SK-N-SH (cell line): ENCODE measurements around the gene CDH12. TPM values are rescaled to one million over a fixed set of nuclear protein-coding genes. Genes with fewer than 3 reads are reported as not detected.

Source experiments
- CTCF ChIA-PET: fragments of 300-600, 350-600 bp; formaldehyde crosslinking; extraction: SDS; loops from one replicate; lab custom pipeline; 2021; lab: Yijun Ruan, JAX
- POLR2A ChIA-PET: fragments of 350-600 bp; sonication (Branson Sonifier 250); formaldehyde crosslinking; extraction: SDS; loops from one replicate; lab custom pipeline; 2020; ENCODE audit warnings: antibody characterized with exemption, inconsistent platforms; lab: Yijun Ruan, JAX
- DNase-seq: peaks from one replicate; pipeline ENCODE4 v3.0.0; 2012
- H2AFZ ChIP-seq: fragments of 200-600 bp; sonication (generic); 2 replicates; pipeline ENCODE4 v1.8.1; 2016; ENCODE audit warnings: antibody characterized with exemption, mild to moderate bottlenecking, low read depth
- H3F3A ChIP-seq: fragments of 200-600 bp; sonication (generic); replicated peaks from 2 replicates; pipeline ENCODE3; 2016; ENCODE audit warnings: antibody characterized with exemption, mild to moderate bottlenecking; ENCODE audit not compliant: insufficient read depth
- H3K27ac ChIP-seq, 2 experiments: fragments of 200-500 bp in 1 of 2; fragments of 200-600 bp in 1 of 2; sonication (Bioruptor generic) in 1 of 2; sonication (generic), shearing (Covaris generic) in 1 of 2; 2 replicates each; pipeline versions ENCODE4 v1.5.1 to v1.6.1; 2014 to 2016; ENCODE audit warnings: low read depth in 2 of 2, inconsistent platforms in 1 of 2, low read length in 1 of 2, mild to moderate bottlenecking in 1 of 2, mixed read lengths in 1 of 2
- H3K27me3 ChIP-seq: fragments of 200-600 bp; sonication (generic), shearing (Covaris generic); 2 replicates; pipeline ENCODE4 v1.6.1; 2016; ENCODE audit warnings: mixed run types; ENCODE audit not compliant: insufficient read depth
- H3K36me3 ChIP-seq, 2 experiments: fragments of 200-500 bp in 1 of 2; fragments of 200-600 bp in 1 of 2; sonication (Bioruptor generic) in 1 of 2; sonication (generic) in 1 of 2; replicated peaks in 1 of 2; 2 replicates each; pipeline versions ENCODE3 to v1.5.1; 2014 to 2016; ENCODE audit warnings: low read length in 1 of 2, mild to moderate bottlenecking in 1 of 2; ENCODE audit not compliant: insufficient read depth in 2 of 2, control insufficient read depth in 1 of 2
- H3K4me1 ChIP-seq, 2 experiments: fragments of 200-500 bp in 1 of 2; fragments of 200-600 bp in 1 of 2; sonication (Bioruptor generic) in 1 of 2; sonication (generic), shearing (Covaris generic) in 1 of 2; 2 replicates each; pipeline versions ENCODE4 v1.5.1 to v1.6.1; 2014 to 2016; ENCODE audit warnings: low read depth in 1 of 2, low read length in 1 of 2, mixed run types in 1 of 2; ENCODE audit not compliant: insufficient read depth in 2 of 2, control insufficient read depth in 1 of 2
- H3K4me2 ChIP-seq: fragments of 200-600 bp; sonication (generic), shearing (Covaris generic); 2 replicates; pipeline ENCODE4 v1.6.1; 2017; ENCODE audit warnings: mixed run types
- H3K4me3 ChIP-seq, 2 experiments: fragments of 200-500 bp in 1 of 2; fragments of 200-600 bp in 1 of 2; sonication (Bioruptor generic) in 1 of 2; sonication (generic), shearing (Covaris generic) in 1 of 2; 2 replicates each; pipeline versions ENCODE4 v1.5.1 to v1.8.1; 2014 to 2016; ENCODE audit warnings: low read depth in 2 of 2, inconsistent platforms in 1 of 2, low read length in 1 of 2, mild to moderate bottlenecking in 1 of 2, mixed read lengths in 1 of 2, moderate library complexity in 1 of 2
- H3K79me2 ChIP-seq: fragments of 200-600 bp; sonication (generic); 2 replicates; pipeline ENCODE4 v1.8.1; 2017; ENCODE audit warnings: mild to moderate bottlenecking; ENCODE audit not compliant: insufficient read depth
- H3K9ac ChIP-seq: fragments of 200-600 bp; sonication (generic); 2 replicates; pipeline ENCODE4 v1.6.1; 2017; ENCODE audit warnings: mixed run types
- H3K9me2 ChIP-seq: fragments of 200-600 bp; sonication (generic); 2 replicates; pipeline ENCODE4 v1.6.1; 2017; ENCODE audit warnings: mixed run types
- H3K9me3 ChIP-seq: fragments of 200-600 bp; sonication (generic); 2 replicates; pipeline ENCODE4 v1.6.1; 2017; ENCODE audit warnings: mixed run types, mild to moderate bottlenecking, moderate library complexity
- H4K20me1 ChIP-seq: fragments of 200-600 bp; sonication (generic); 2 replicates; pipeline ENCODE4 v1.6.1; 2017; ENCODE audit warnings: mild to moderate bottlenecking, mixed run types; ENCODE audit not compliant: insufficient read depth
- CHD2 ChIP-seq: fragments of 150-350 bp; IDR thresholded peaks from 2 replicates; pipeline ENCODE4 v1.6.1; 2018; ENCODE audit warnings: low read length; ENCODE audit not compliant: partially characterized antibody
- EP300 ChIP-seq, 2 experiments: IDR thresholded peaks; 2 replicates each; pipeline versions ENCODE4 v1.4.0 to v1.6.1; 2012; ENCODE audit warnings: borderline replicate concordance in 1 of 2, low read depth in 1 of 2, low read length in 1 of 2
- GATA2 ChIP-seq: sonication (generic); formaldehyde crosslinking; IDR thresholded peaks from 2 replicates; pipeline ENCODE4 v1.5.0; 2020; ENCODE audit warnings: mild to moderate bottlenecking, missing genetic modification reagents
- JUND ChIP-seq: IDR thresholded peaks from 2 replicates; pipeline ENCODE4 v1.4.0; 2012
- NRF1 ChIP-seq: IDR thresholded peaks from 2 replicates; pipeline ENCODE4 v1.6.1; 2012; ENCODE audit warnings: low read depth, mild to moderate bottlenecking, low read length
- RFX5 ChIP-seq: IDR thresholded peaks from 2 replicates; pipeline ENCODE4 v1.6.1; 2012; ENCODE audit warnings: mild to moderate bottlenecking, improper control_type of control experiment, low read length
- SIN3A ChIP-seq: IDR thresholded peaks from 2 replicates; pipeline ENCODE4 v1.6.1; 2012; ENCODE audit warnings: low read depth, mild to moderate bottlenecking, low read length, moderate library complexity, borderline replicate concordance
- TEAD4 ChIP-seq: IDR thresholded peaks from 2 replicates; pipeline ENCODE4 v1.4.0; 2012; ENCODE audit warnings: mild to moderate bottlenecking, borderline replicate concordance; ENCODE audit not compliant: insufficient read depth
- YY1 ChIP-seq: IDR thresholded peaks from 2 replicates; pipeline ENCODE4 v1.4.0; 2012; ENCODE audit warnings: low read depth, mild to moderate bottlenecking
- WGBS: methylation state at CpG from one replicate; pipeline ENCODE4 v1.1.6; 2017; ENCODE audit warnings: low lambda C conversion rate; 5-methylcytosine and 5-hydroxymethylcytosine counted together
- polyA plus RNA-seq, 3 experiments: library from polyadenylated mRNA; depleted of rRNA; stranded (reverse); fragments of >200 nt; gene quantifications; 2 replicates each; pipeline ENCODE4 v1.2.3, GENCODE V29; 2012
- TF ChIP-seq, protein P1 (sequence below): IDR thresholded peaks from 2 replicates; pipeline ENCODE4 v1.6.1; 2012; ENCODE audit warnings: mild to moderate bottlenecking, low read depth, low read length, moderate library complexity
- TF ChIP-seq, protein P2 (sequence below): IDR thresholded peaks from 2 replicates; pipeline ENCODE4; 2012
- TF ChIP-seq, protein P3 (sequence below): IDR thresholded peaks from 2 replicates; pipeline ENCODE4 v1.4.0; 2012; ENCODE audit warnings: low read depth, borderline replicate concordance
- TF ChIP-seq, protein P4 (sequence below): fragments of 200-600 bp; sonication (generic); IDR thresholded peaks from 2 replicates; pipeline ENCODE4 v1.6.1; 2017; ENCODE audit warnings: antibody characterized with exemption, mild to moderate bottlenecking, moderate library complexity
- TF ChIP-seq, protein P5 (sequence below): fragments of 150-350 bp; IDR thresholded peaks from 2 replicates; pipeline ENCODE4 v1.6.1; 2017; ENCODE audit warnings: antibody characterized with exemption, low read length, low read depth, borderline replicate concordance
- TF ChIP-seq, protein P6 (sequence below): fragments of 150-350 bp; IDR thresholded peaks from 2 replicates; pipeline ENCODE4 v1.6.1; 2016; ENCODE audit warnings: mild to moderate bottlenecking, low read depth, low read length

Gene CDH12
- polyA plus RNA-seq, 1 of the 3 experiments (the other 2 are of a cell fraction), result not detected

DNA sequence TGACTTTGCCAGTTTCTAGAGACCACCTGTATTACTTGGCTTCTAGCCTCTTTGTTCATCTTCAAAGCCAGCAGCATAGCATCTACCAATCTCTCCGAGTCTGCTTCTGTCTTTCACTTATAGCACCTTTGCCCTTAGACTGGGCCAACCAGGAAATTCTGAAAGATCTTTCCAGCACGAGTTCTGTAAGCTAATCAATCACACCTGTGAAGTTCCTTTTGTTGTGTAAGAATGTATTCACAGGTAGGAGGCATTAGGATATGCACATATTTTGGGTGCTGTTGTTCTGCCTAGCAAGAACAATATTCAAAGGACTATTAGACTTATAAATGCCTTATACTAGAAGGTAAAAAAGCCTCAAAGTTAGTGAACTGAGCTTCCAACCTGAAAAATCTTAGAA, 232.1 kb downstream of the CDH12 start:
- POLR2A ChIA-PET, result no interaction called here
- no peak overlapping the region for H3K4me3 ChIP-seq
- WGBS, result 2% methylated on average over 2 of the region's 2 CpGs
- no peaks in the 10 kb centered on the region for H3K36me3 ChIP-seq
- TF ChIP-seq, protein P1, sequence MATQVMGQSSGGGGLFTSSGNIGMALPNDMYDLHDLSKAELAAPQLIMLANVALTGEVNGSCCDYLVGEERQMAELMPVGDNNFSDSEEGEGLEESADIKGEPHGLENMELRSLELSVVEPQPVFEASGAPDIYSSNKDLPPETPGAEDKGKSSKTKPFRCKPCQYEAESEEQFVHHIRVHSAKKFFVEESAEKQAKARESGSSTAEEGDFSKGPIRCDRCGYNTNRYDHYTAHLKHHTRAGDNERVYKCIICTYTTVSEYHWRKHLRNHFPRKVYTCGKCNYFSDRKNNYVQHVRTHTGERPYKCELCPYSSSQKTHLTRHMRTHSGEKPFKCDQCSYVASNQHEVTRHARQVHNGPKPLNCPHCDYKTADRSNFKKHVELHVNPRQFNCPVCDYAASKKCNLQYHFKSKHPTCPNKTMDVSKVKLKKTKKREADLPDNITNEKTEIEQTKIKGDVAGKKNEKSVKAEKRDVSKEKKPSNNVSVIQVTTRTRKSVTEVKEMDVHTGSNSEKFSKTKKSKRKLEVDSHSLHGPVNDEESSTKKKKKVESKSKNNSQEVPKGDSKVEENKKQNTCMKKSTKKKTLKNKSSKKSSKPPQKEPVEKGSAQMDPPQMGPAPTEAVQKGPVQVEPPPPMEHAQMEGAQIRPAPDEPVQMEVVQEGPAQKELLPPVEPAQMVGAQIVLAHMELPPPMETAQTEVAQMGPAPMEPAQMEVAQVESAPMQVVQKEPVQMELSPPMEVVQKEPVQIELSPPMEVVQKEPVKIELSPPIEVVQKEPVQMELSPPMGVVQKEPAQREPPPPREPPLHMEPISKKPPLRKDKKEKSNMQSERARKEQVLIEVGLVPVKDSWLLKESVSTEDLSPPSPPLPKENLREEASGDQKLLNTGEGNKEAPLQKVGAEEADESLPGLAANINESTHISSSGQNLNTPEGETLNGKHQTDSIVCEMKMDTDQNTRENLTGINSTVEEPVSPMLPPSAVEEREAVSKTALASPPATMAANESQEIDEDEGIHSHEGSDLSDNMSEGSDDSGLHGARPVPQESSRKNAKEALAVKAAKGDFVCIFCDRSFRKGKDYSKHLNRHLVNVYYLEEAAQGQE, result no peak
- TF ChIP-seq, protein P2, sequence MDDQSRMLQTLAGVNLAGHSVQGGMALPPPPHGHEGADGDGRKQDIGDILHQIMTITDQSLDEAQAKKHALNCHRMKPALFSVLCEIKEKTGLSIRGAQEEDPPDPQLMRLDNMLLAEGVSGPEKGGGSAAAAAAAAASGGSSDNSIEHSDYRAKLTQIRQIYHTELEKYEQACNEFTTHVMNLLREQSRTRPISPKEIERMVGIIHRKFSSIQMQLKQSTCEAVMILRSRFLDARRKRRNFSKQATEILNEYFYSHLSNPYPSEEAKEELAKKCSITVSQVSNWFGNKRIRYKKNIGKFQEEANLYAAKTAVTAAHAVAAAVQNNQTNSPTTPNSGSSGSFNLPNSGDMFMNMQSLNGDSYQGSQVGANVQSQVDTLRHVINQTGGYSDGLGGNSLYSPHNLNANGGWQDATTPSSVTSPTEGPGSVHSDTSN, result no peak
- TF ChIP-seq EP300 (IDR thresholded peaks at IDR 0.05; ENCODE audit: borderline replicate concordance in 1 of 2, low read depth in 1 of 2, low read length in 1 of 2), result no peak
- no peak for TF ChIP-seq JUND
- TF ChIP-seq TEAD4, result no peak
- no peak for TF ChIP-seq NRF1
- TF ChIP-seq, protein P3, sequence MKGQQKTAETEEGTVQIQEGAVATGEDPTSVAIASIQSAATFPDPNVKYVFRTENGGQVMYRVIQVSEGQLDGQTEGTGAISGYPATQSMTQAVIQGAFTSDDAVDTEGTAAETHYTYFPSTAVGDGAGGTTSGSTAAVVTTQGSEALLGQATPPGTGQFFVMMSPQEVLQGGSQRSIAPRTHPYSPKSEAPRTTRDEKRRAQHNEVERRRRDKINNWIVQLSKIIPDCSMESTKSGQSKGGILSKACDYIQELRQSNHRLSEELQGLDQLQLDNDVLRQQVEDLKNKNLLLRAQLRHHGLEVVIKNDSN, result no peak
- TF ChIP-seq, all 33 proteins: peak for 0
- Histone ChIP-seq H4K20me1 (no peaks in the 10 kb centered on the region), H3K27ac (no peak overlapping the region), H3K9me3 (no peaks in the 10 kb centered on the region), H3K9ac (no peak overlapping the region), H3K9me2 (no peaks in the 10 kb centered on the region), H3F3A (no peaks in the 10 kb centered on the region), H3K4me2 (no peak overlapping the region), H3K79me2 (no peaks in the 10 kb centered on the region), H3K4me1 (no peaks in the 10 kb centered on the region), H2AFZ (no peak overlapping the region), H3K27me3 (no peaks in the 10 kb centered on the region)
- DNase-seq, result no peak
- CTCF ChIA-PET, result no interaction called here

DNA sequence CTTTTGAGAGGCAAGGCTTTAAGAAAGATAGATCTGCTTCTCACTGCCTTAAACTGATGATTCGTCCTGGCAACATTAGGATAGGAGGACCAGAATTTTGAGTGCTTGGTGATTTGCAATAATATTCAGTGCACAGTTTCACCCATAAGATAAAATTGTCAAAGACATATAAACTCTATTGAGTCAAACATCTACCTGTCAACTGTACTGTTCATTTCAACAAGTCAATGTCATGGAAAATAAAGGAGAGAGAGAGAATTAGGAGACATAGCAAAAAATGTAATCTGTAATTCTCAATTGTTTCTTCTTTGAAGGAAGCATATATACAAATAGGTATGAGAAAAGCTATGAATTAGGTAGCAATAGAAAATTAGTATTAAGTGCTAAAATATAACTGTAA, 237.2 kb downstream of the CDH12 start:
- no peaks in the 10 kb centered on the region for H3F3A ChIP-seq
- H3K79me2 ChIP-seq, result no peaks in the 10 kb centered on the region
- H3K4me2 ChIP-seq, result no peak overlapping the region
- WGBS, result 0% methylated on average over 1 of the region's 1 CpG
- no peaks in the 10 kb centered on the region for H3K27me3 ChIP-seq
- no peak overlapping the region for H2AFZ ChIP-seq
- TF ChIP-seq, protein P4, sequence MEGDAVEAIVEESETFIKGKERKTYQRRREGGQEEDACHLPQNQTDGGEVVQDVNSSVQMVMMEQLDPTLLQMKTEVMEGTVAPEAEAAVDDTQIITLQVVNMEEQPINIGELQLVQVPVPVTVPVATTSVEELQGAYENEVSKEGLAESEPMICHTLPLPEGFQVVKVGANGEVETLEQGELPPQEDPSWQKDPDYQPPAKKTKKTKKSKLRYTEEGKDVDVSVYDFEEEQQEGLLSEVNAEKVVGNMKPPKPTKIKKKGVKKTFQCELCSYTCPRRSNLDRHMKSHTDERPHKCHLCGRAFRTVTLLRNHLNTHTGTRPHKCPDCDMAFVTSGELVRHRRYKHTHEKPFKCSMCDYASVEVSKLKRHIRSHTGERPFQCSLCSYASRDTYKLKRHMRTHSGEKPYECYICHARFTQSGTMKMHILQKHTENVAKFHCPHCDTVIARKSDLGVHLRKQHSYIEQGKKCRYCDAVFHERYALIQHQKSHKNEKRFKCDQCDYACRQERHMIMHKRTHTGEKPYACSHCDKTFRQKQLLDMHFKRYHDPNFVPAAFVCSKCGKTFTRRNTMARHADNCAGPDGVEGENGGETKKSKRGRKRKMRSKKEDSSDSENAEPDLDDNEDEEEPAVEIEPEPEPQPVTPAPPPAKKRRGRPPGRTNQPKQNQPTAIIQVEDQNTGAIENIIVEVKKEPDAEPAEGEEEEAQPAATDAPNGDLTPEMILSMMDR, result no peak
- TF ChIP-seq, protein P5, sequence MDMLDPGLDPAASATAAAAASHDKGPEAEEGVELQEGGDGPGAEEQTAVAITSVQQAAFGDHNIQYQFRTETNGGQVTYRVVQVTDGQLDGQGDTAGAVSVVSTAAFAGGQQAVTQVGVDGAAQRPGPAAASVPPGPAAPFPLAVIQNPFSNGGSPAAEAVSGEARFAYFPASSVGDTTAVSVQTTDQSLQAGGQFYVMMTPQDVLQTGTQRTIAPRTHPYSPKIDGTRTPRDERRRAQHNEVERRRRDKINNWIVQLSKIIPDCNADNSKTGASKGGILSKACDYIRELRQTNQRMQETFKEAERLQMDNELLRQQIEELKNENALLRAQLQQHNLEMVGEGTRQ, result no peak
- TF ChIP-seq GATA2 (no peak), SIN3A (no peak), CHD2 (no peak), YY1 (no peak), NRF1 (no peak), RFX5 (no peak)
- TF ChIP-seq, protein P6, sequence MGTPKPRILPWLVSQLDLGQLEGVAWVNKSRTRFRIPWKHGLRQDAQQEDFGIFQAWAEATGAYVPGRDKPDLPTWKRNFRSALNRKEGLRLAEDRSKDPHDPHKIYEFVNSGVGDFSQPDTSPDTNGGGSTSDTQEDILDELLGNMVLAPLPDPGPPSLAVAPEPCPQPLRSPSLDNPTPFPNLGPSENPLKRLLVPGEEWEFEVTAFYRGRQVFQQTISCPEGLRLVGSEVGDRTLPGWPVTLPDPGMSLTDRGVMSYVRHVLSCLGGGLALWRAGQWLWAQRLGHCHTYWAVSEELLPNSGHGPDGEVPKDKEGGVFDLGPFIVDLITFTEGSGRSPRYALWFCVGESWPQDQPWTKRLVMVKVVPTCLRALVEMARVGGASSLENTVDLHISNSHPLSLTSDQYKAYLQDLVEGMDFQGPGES, result no peak
- no peaks in the 10 kb centered on the region for H3K9me3 ChIP-seq
- ChIA-PET CTCF (no interaction called here), POLR2A (no interaction called here)
- H3K4me1 ChIP-seq, result no peaks in the 10 kb centered on the region
- no peak overlapping the region for H3K9ac ChIP-seq
- H3K4me3 ChIP-seq, result no peak overlapping the region
- no peaks in the 10 kb centered on the region for H3K36me3 ChIP-seq
- no peak overlapping the region for H3K27ac ChIP-seq
- H4K20me1 ChIP-seq, result no peaks in the 10 kb centered on the region
- no peaks in the 10 kb centered on the region for H3K9me2 ChIP-seq
- no peak for DNase-seq
